ENCODE measurements around the gene OR7C2. TPM values are rescaled to one million over a fixed set of nuclear protein-coding genes. Genes with fewer than 3 reads are reported as not detected.

OR7C2 gene
- total RNA-seq, 1 experiment from 2014 or later, result not detected

DNA sequence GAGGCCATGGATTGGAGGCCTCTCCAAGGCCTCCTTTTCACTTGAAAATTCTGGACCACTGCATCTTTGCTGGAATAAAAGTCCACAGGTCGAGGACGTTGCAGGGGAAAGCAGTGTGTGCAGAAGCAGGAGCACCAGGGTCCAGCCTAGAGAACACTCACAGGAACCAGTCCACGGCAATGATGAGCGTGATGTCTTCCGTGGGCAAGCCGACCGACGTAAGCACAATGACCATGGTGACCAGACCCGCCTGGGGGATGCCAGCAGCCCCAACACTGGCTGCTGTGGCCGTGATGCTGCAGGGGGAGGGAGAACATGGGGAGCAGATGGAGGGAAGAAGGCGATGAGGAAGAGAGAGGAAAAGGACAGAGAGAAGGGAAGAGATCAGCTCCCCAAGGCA, 11.5 kb downstream of the OR7C2 start (continued):
- TF ChIP-seq, protein P1, sequence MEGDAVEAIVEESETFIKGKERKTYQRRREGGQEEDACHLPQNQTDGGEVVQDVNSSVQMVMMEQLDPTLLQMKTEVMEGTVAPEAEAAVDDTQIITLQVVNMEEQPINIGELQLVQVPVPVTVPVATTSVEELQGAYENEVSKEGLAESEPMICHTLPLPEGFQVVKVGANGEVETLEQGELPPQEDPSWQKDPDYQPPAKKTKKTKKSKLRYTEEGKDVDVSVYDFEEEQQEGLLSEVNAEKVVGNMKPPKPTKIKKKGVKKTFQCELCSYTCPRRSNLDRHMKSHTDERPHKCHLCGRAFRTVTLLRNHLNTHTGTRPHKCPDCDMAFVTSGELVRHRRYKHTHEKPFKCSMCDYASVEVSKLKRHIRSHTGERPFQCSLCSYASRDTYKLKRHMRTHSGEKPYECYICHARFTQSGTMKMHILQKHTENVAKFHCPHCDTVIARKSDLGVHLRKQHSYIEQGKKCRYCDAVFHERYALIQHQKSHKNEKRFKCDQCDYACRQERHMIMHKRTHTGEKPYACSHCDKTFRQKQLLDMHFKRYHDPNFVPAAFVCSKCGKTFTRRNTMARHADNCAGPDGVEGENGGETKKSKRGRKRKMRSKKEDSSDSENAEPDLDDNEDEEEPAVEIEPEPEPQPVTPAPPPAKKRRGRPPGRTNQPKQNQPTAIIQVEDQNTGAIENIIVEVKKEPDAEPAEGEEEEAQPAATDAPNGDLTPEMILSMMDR (IDR thresholded peaks at IDR 0.05 in 2 of 3, conservative IDR thresholded peaks at IDR 0.05 in 1 of 3; ENCODE audit: borderline replicate concordance in 1 of 3, insufficient read depth in 1 of 3, low read depth in 2 of 3, low read length in 2 of 3), result no peak
- TF ChIP-seq ZBTB33 (IDR thresholded peaks at IDR 0.05; ENCODE audit: extremely low read depth, insufficient replicate concordance, low read length) (no peak), EZH2 (IDR thresholded peaks at IDR 0.05) (no peak), SIN3A (IDR thresholded peaks at IDR 0.05; ENCODE audit: low read depth) (no peak), RAD21 (IDR thresholded peaks at IDR 0.05; ENCODE audit: low read depth) (no peak), POLR2AphosphoS5 (IDR thresholded peaks at IDR 0.05; ENCODE audit: low read depth, low read length) (no peak)

DNA sequence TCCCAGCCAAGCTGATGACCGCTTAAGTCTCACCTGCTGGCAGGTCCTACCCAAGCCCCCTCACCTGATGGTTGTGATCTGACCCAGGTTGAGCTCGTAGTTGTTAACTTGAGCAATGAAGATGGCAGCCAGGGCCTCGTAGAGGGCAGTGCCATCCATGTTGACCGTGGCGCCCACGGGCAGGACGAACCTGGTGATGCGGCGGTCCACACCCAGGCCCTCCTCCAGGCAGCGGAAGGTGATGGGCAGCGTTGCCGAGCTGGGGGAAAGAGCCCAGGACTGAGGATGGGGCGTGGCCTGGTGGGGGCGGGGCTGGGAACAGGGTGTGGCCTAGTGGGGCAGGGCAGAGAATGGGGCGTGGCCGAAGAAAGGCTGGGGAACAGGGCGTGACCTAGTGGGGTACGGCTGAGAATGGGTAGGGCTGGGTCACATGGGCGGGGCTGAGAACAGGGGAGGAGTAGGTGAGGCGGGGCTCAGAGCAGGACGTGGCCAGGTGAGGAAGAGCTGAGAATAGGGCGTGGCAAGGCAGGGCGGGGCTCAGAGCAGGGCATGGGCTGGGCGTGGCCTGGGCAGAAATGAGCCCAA, 12.9 kb downstream of the OR7C2 start:
- H3K27me3 ChIP-seq (ENCODE audit: insufficient read depth, low read length), result no peaks in the 10 kb centered on the region
- no peaks in the 10 kb centered on the region for H3K79me2 ChIP-seq (ENCODE audit: insufficient read depth, low read length)
- TF ChIP-seq FOSL1 (IDR thresholded peaks at IDR 0.05; ENCODE audit: low read depth) (no peak), YY1 (IDR thresholded peaks at IDR 0.05; ENCODE audit: extremely low read depth, insufficient replicate concordance, low read depth, low read length) (no peak), ELF1 (IDR thresholded peaks at IDR 0.05; ENCODE audit: borderline replicate concordance, low read depth) (no peak), MAX (IDR thresholded peaks at IDR 0.05) (no peak), EZH2phosphoT487 (IDR thresholded peaks at IDR 0.05; ENCODE audit: borderline replicate concordance) (no peak), RAD21 (IDR thresholded peaks at IDR 0.05; ENCODE audit: low read depth) (no peak), POLR2AphosphoS5 (IDR thresholded peaks at IDR 0.05; ENCODE audit: low read depth, low read length) (no peak), POLR2A (IDR thresholded peaks at IDR 0.05; ENCODE audit: borderline replicate concordance, extremely low read depth, insufficient read depth, insufficient read length) (no peak), EGR1 (IDR thresholded peaks at IDR 0.05; ENCODE audit: low read depth) (no peak), EZH2 (IDR thresholded peaks at IDR 0.05) (no peak), SRF (IDR thresholded peaks at IDR 0.05; ENCODE audit: low read depth) (no peak), ZNF274 (IDR thresholded peaks at IDR 0.05; ENCODE audit: low read depth, low read length) (no peak), SIN3A (IDR thresholded peaks at IDR 0.05; ENCODE audit: low read depth) (no peak)
- TF ChIP-seq, protein P2, sequence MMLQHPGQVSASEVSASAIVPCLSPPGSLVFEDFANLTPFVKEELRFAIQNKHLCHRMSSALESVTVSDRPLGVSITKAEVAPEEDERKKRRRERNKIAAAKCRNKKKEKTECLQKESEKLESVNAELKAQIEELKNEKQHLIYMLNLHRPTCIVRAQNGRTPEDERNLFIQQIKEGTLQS (IDR thresholded peaks at IDR 0.05), result no peak
- TF ChIP-seq, protein P3, sequence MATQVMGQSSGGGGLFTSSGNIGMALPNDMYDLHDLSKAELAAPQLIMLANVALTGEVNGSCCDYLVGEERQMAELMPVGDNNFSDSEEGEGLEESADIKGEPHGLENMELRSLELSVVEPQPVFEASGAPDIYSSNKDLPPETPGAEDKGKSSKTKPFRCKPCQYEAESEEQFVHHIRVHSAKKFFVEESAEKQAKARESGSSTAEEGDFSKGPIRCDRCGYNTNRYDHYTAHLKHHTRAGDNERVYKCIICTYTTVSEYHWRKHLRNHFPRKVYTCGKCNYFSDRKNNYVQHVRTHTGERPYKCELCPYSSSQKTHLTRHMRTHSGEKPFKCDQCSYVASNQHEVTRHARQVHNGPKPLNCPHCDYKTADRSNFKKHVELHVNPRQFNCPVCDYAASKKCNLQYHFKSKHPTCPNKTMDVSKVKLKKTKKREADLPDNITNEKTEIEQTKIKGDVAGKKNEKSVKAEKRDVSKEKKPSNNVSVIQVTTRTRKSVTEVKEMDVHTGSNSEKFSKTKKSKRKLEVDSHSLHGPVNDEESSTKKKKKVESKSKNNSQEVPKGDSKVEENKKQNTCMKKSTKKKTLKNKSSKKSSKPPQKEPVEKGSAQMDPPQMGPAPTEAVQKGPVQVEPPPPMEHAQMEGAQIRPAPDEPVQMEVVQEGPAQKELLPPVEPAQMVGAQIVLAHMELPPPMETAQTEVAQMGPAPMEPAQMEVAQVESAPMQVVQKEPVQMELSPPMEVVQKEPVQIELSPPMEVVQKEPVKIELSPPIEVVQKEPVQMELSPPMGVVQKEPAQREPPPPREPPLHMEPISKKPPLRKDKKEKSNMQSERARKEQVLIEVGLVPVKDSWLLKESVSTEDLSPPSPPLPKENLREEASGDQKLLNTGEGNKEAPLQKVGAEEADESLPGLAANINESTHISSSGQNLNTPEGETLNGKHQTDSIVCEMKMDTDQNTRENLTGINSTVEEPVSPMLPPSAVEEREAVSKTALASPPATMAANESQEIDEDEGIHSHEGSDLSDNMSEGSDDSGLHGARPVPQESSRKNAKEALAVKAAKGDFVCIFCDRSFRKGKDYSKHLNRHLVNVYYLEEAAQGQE (IDR thresholded peaks at IDR 0.05; ENCODE audit: low read depth), result no peak
- no peaks in the 10 kb centered on the region for H3K9me2 ChIP-seq (ENCODE audit: insufficient read depth)
- BruUV-seq (replicated peaks), result no TSS peak
- intact Hi-C loops (cut with micrococcal nuclease), result no loop called here
- no peaks in the 10 kb centered on the region; a peak in 1 of 4 replicates for H3K9me3 ChIP-seq (ENCODE audit: control insufficient read depth in 1 of 2, insufficient read depth in 1 of 2, low read depth in 1 of 2, low read length in 2 of 2)
- ChIA-PET CTCF (no interaction called here), RAD21 (ENCODE audit: low non-redundant PET in 1 of 2, low total read pairs in 2 of 2, uncharacterized antibody in 2 of 2, unreplicated experiment in 2 of 2) (no interaction called here), POLR2A (no interaction called here)
- H3K27ac ChIP-seq (ENCODE audit: low read depth, low read length), result no peak overlapping the region
- H3K4me3 ChIP-seq (replicated peaks in 1 of 2; ENCODE audit: low read depth in 1 of 2, low read length in 2 of 2), result no peak overlapping the region
- no peak for DNase-seq (ENCODE audit: low read depth, low spot score)
- H3K4me1 ChIP-seq (ENCODE audit: control insufficient read depth in 1 of 2, insufficient read depth in 2 of 2, low read length in 2 of 2), result no peaks in the 10 kb centered on the region
- no peak overlapping the region for H3K4me2 ChIP-seq (ENCODE audit: low read length)
- no peak overlapping the region for H3K9ac ChIP-seq (ENCODE audit: low read length)
- no peaks in the 10 kb centered on the region for H3K36me3 ChIP-seq (ENCODE audit: control insufficient read depth in 1 of 2, insufficient read depth in 2 of 2, low read length in 2 of 2)
- no peak overlapping the region for H2AFZ ChIP-seq (ENCODE audit: low read depth, low read length, poor library complexity, severe bottlenecking)
- no peaks in the 10 kb centered on the region for H4K20me1 ChIP-seq (ENCODE audit: insufficient read depth)
- ATAC-seq, result peak; percentile 69
